ENCODE data around the gene C10orf90.

The C10orf90 gene

DNA sequence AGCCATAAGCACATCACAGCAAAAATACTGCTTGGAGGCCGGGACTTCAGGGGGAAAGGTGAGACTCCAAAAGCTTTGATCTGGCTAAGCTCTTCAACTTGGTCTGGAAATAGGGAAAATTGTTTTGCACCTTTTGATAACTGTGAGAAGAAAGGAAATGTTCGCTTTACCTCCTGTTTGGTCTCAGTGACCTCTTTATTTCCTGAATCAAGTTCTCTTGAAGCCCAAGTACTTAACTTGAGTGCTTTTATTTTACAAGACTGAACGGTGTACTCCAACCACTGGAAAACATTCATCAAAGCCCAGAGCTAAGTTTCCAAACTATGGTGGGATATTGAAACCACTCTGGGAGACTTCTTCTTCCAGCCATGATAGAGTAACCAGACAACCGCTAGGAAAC is 5.3 kb downstream of the C10orf90 start:
- no peak for TF ChIP-seq ZFX (IDR thresholded peaks at IDR 0.05; ENCODE audit: borderline replicate concordance)
- TF ChIP-seq, protein P1, sequence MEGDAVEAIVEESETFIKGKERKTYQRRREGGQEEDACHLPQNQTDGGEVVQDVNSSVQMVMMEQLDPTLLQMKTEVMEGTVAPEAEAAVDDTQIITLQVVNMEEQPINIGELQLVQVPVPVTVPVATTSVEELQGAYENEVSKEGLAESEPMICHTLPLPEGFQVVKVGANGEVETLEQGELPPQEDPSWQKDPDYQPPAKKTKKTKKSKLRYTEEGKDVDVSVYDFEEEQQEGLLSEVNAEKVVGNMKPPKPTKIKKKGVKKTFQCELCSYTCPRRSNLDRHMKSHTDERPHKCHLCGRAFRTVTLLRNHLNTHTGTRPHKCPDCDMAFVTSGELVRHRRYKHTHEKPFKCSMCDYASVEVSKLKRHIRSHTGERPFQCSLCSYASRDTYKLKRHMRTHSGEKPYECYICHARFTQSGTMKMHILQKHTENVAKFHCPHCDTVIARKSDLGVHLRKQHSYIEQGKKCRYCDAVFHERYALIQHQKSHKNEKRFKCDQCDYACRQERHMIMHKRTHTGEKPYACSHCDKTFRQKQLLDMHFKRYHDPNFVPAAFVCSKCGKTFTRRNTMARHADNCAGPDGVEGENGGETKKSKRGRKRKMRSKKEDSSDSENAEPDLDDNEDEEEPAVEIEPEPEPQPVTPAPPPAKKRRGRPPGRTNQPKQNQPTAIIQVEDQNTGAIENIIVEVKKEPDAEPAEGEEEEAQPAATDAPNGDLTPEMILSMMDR (IDR thresholded peaks at IDR 0.05), result no peak
- H3K27ac ChIP-seq, result no peak overlapping the region

DNA sequence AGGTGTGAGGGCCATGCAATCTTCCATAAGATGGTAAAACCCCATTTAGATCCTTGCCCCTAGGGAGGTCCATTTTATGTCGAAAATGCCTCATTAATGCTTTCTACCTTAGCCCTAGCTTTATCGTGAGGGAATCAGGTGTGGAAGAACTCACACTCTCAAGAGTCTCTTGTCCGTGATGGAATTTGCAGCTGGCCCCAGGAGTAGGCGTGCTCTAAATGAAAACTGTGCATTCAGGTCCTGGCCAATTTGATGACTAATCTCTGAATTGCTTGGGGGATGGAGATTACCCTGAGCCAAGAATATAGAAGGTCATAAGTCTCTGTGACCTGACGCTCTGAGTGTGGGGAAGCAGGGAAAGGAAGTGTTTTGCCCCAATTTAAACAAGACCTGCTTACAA is 6.6 kb downstream of the C10orf90 start:
- no peak for TF ChIP-seq ZFX (IDR thresholded peaks at IDR 0.05; ENCODE audit: borderline replicate concordance)
- TF ChIP-seq, protein P1 (IDR thresholded peaks at IDR 0.05), result no peak
- no peak overlapping the region for H3K27ac ChIP-seq

DNA sequence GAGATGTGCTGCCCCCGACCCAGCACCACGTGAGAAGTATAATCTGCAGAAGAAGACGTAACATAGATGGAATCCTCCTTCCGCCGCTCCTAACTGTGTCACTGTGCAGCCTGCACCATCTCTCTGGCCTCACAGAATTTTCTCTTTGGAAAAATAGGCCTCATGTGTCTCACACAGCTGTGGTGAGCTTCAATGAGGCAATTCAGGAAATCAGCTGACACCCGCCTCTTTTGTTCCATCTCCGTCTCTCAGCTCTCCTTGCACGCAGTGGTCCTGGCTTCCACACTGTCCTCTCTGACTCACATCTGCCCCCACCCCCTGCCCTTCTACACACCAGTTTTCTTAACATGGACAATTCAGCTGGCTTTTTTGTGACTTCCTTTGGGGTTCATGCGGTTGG is 7.2 kb downstream of the C10orf90 start:
- no peak overlapping the region for H3K27ac ChIP-seq
- no peak for TF ChIP-seq ZFX (IDR thresholded peaks at IDR 0.05; ENCODE audit: borderline replicate concordance)
- TF ChIP-seq, protein P1 (IDR thresholded peaks at IDR 0.05), result no peak

DNA sequence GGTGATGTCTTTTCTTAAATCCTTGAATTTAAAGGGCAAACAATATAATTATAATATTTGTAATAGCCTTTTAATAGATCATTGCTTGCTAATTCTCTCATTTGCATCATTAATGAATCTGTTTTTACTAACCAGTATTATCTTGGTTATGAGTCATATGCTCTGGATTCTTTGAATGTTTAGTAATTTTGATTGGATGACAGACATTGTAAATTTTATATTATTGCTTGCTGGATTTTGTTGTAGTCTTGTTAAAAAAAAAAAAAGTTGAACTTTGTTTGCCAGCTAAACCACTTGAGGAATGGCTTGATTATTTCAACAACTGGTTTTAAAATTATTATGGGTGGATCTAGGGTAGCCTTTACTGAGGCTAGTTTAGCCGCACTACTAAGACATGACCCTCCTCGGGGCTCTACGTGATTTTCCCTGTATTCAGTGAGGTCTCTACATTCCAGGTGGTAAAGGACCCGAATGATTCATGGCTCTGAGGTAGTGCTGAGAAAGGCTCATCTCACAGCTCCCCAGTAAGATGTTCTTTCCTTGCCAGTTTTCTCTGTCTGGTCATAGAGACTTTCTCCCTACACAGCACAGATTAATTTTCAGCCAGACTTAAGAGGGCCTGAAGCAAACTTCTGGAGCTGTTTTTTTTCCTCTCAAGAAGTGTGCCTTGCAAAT is 8.5 kb downstream of the C10orf90 start:
- TF ChIP-seq, protein P1 (IDR thresholded peaks at IDR 0.05), result no peak
- TF ChIP-seq ZFX (IDR thresholded peaks at IDR 0.05; ENCODE audit: borderline replicate concordance), result no peak
- no peak overlapping the region for H3K27ac ChIP-seq

DNA sequence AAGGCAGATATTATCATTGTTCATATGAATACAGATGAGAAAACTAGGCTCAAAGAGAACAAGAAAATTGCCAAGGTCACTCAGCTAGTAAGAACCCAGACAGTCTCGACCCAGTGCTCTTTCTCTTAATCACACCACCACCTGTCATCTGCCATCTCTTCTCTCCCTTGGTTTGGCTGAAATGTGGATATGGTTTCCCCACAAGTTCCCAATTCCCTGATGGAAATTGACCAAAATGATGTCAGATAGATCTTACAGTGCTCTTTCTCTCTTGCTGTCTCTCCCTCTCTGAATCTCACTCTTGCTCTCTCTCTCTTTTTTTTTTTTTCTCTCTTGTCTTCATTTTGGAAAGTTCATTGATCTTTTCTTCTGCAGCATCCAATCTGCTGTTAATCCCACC is 9.1 kb downstream of the C10orf90 start:
- TF ChIP-seq, protein P1 (IDR thresholded peaks at IDR 0.05), result no peak
- H3K27ac ChIP-seq, result no peak overlapping the region

DNA sequence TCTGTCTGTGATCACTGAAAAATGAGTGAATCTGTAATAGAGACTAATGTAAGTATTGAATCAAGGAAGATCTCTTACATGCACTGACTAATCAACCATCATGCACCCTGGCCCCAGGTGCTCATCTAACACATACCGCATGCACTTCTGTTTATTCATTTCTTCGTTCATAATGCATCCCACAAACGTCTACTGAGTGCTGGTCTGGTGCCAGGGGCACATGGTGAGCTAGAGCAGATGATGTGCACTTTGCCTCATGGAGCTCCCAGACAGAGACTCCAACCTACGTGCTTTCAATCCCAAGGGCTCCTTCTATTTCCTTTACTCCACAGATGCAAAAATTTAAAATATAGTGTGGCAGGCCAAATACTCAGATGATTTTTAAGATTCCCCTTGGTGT is 10.7 kb downstream of the C10orf90 start:
- H3K27ac ChIP-seq, result no peak overlapping the region
- TF ChIP-seq ZFX (IDR thresholded peaks at IDR 0.05; ENCODE audit: borderline replicate concordance), result no peak
- TF ChIP-seq, protein P1 (IDR thresholded peaks at IDR 0.05), result no peak

DNA sequence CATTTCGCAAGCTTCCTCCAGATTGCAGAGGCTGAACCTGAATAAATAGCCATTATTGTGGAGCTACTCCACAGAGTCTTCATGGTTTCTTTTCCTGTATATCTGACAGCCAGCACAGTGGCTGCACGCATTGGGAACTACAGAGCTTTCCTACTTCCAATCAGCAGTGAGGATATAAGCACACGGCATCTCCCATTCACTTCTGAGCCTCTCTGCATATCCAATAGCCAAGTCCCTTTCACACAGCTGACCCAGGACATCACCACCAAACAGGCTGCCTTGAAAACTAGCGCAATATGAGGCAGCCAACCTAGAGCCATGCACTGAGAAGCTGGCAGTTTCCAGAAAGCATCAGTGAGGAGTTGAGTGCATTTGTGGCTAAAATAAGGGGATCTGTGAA is 11.6 kb downstream of the C10orf90 start:
- no peak for TF ChIP-seq ZFX (IDR thresholded peaks at IDR 0.05; ENCODE audit: borderline replicate concordance)
- TF ChIP-seq, protein P1 (IDR thresholded peaks at IDR 0.05), result no peak
- H3K27ac ChIP-seq, result no peak overlapping the region

Measured in 22Rv1 (cell line).